Breast epithelium (tissue), 4 donors: ENCODE measurements around the gene TAF5L. TPM values are rescaled to one million over a fixed set of nuclear protein-coding genes. Genes with fewer than 3 reads are reported as not detected.

Experiments
- DNase-seq, 2 donors: peaks; one replicate each; pipeline ENCODE4 v3.0.0-alpha.2; 2019; ENCODE audit warnings: low spot score in 2 of 2
- H3K27ac ChIP-seq, 2 donors: fragments of 200-600 bp; sonication (generic) in 1 of 2; one replicate each; pipeline ENCODE4 v1.5.1; 2016 to 2019; ENCODE audit warnings: mild to moderate bottlenecking in 1 of 2
- H3K27me3 ChIP-seq, 2 donors: fragments of 200-600 bp; sonication (generic) in 1 of 2; one replicate each; pipeline versions ENCODE4 v1.5.1 to v1.6.0; 2017 to 2019; ENCODE audit warnings: control low read depth in 1 of 2, mild to moderate bottlenecking in 1 of 2
- H3K36me3 ChIP-seq: fragments of 200-600 bp; one replicate; pipeline ENCODE4 v1.5.1; 2019
- H3K4me1 ChIP-seq, 2 donors: fragments of 200-600 bp; sonication (generic); one replicate each; pipeline ENCODE4 v1.5.1; 2016 to 2019; ENCODE audit warnings: control low read depth in 1 of 2
- H3K4me3 ChIP-seq, 3 donors: fragments of 200-600 bp; sonication (generic); 1 replicate in 2 of 3; 2 replicates in 1 of 3; pipeline ENCODE4 v1.5.1; 2016 to 2019; ENCODE audit warnings: mild to moderate bottlenecking in 3 of 3, moderate library complexity in 2 of 3
- H3K9me3 ChIP-seq, 2 donors: fragments of 200-600 bp; sonication (generic) in 1 of 2; one replicate each; pipeline ENCODE4 v1.5.1; 2016 to 2019; ENCODE audit warnings: control low read depth in 1 of 2
- POLR2A ChIP-seq: fragments of 450-650 bp; IDR thresholded peaks from one replicate; pipeline ENCODE4 v1.6.1; 2016; ENCODE audit warnings: antibody characterized with exemption, mild to moderate bottlenecking, moderate library complexity
- POLR2AphosphoS5 ChIP-seq, 3 donors: sonication (generic); formaldehyde crosslinking; IDR thresholded peaks; one replicate each; pipeline ENCODE4 v1.6.1; 2017; ENCODE audit warnings: antibody characterized with exemption in 3 of 3
- intact Hi-C: fragments of 100-400 bp; cut with DNase I; formaldehyde crosslinking; loops from one replicate; pipeline ENCODE4 v1.15.1; 2023; ENCODE audit warnings: low total_unique reads
- total RNA-seq, 3 donors: library from RNA; depleted of rRNA; stranded (reverse); fragments of >200 nt; gene quantifications; one replicate each; pipeline ENCODE4 v1.1.0, GENCODE V29; 2016
- TF ChIP-seq, protein P1 (sequence below), 3 donors: fragments of 450-650 bp; IDR thresholded peaks; one replicate each; pipeline ENCODE4 v1.5.1; 2016 to 2017; ENCODE audit warnings: antibody characterized with exemption in 3 of 3, mild to moderate bottlenecking in 3 of 3, moderate library complexity in 3 of 3

Gene TAF5L
- total RNA-seq, 3 donors from 2014 or later, result 15.4 to 18.3 (median 16.3) TPM

DNA sequence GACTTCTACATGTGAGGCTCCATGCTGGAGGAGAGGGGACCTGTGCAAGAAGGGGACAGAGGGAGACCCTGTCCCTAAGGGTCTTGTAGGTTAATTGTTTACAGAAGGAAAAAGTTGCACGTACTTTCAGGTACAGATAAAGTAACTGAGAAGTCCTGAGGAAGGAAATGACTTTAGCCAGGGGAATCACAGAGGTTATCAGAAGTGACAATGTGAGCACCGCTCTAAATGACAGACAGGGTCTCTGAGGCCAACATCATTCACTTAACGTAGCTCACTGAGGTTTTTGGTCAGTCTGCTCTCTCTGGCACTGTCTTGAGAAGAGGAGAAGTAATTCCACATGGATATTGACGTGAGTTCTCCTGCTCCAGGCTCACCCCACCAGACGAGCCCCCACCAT lies 12.0 kb downstream of the TAF5L start:
- Histone ChIP-seq H3K36me3 (peaks cover 18% of the 10 kb centered on the region), H3K9me3 (no peaks in the 10 kb centered on the region), H3K4me3 (no peak overlapping the region), H3K27me3 (no peaks in the 10 kb centered on the region), H3K4me1 (no peaks in the 10 kb centered on the region), H3K27ac (no peak overlapping the region)
- intact Hi-C loops, result no loop called here
- DNase-seq, result no peak
- TF ChIP-seq, protein P1, sequence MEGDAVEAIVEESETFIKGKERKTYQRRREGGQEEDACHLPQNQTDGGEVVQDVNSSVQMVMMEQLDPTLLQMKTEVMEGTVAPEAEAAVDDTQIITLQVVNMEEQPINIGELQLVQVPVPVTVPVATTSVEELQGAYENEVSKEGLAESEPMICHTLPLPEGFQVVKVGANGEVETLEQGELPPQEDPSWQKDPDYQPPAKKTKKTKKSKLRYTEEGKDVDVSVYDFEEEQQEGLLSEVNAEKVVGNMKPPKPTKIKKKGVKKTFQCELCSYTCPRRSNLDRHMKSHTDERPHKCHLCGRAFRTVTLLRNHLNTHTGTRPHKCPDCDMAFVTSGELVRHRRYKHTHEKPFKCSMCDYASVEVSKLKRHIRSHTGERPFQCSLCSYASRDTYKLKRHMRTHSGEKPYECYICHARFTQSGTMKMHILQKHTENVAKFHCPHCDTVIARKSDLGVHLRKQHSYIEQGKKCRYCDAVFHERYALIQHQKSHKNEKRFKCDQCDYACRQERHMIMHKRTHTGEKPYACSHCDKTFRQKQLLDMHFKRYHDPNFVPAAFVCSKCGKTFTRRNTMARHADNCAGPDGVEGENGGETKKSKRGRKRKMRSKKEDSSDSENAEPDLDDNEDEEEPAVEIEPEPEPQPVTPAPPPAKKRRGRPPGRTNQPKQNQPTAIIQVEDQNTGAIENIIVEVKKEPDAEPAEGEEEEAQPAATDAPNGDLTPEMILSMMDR (IDR thresholded peaks at IDR 0.05), result no peak
- TF ChIP-seq POLR2A (no peak), POLR2AphosphoS5 (IDR thresholded peaks at IDR 0.05) (no peak)

DNA sequence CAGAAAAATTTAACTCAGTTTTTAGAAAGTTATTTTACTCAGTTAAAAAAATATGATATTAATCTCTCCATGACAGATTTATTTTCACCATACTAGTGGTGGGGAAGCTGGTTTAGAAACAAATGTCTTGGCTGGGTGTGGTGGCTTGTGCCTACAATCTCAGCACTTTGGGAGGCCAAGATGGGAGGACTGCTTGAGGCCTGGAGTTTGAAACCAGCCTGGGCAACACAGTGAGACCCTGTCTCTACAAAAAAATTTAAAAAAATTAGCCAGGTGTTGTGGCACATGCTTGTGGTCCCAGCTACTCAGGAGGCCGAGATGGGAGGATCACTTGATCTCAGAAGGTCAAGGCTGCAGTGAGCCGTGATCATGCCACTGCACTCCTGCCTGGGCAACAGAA lies 17.3 kb downstream of the TAF5L start:
- Histone ChIP-seq H3K9me3 (no peaks in the 10 kb centered on the region), H3K36me3 (peaks cover 19% of the 10 kb centered on the region), H3K27ac (no peak overlapping the region), H3K4me3 (no peak overlapping the region), H3K4me1 (no peaks in the 10 kb centered on the region), H3K27me3 (no peaks in the 10 kb centered on the region)
- DNase-seq, result no peak
- intact Hi-C loops, result no loop called here
- no peak for TF ChIP-seq POLR2A
- TF ChIP-seq, protein P1 (IDR thresholded peaks at IDR 0.05), result no peak
- TF ChIP-seq POLR2AphosphoS5 (IDR thresholded peaks at IDR 0.05), result no peak

DNA sequence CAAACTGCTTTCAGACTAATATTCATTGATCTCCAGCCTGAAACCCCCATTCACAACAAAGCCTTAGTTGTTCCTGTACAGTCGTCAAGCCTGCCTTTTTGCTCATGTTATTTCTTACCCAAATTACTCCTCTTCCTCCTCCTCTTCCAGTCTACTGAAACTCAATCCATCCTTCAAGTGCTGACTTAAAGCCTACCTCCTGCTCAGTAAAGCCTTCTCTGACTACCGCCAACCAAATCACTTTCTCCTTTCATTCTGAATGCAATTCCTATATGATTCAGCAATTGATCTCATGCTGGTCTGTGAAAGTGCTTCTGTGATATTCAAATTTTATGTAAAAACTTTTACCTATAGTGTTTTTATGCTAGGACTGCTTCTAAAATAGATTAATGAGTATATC lies 18.6 kb downstream of the TAF5L start:
- DNase-seq, result no peak
- TF ChIP-seq, protein P1 (IDR thresholded peaks at IDR 0.05), result no peak
- no peak for TF ChIP-seq POLR2AphosphoS5 (IDR thresholded peaks at IDR 0.05)

DNA sequence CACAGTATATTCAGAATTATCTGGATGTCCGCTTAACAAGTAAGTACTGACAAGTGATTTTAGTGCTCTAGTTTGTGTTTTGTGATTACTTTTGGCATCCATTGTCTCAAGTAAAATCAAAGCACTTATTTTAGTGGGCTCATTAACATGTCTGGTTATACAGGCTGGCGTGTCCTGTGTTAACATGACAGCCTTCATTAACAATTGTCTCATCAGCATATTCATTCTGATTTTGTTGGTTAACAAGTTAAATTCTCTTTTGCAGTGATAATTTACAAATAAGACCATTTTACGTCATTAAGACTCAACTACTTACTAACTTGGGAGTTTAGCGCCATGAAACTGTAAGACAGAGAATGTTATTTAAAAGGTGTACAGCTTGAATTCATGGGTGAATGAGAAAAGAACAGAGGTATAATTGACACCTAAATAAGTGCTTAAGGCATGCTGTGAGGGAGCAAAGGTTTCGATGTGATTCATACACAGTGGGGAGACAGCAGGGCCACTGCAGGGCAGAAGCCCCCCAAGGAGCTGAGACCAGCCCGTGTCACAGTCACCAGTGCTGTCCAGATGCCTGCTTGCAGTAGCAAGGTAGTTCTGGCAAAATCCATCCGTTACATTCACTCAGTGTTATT lies 22.4 kb downstream of the TAF5L start:
- Histone ChIP-seq H3K27me3 (no peaks in the 10 kb centered on the region), H3K4me1 (no peaks in the 10 kb centered on the region), H3K36me3 (no peaks in the 10 kb centered on the region), H3K27ac (no peak overlapping the region), H3K4me3 (no peak overlapping the region), H3K9me3 (no peaks in the 10 kb centered on the region)
- intact Hi-C loops, result no loop called here
- no peak for DNase-seq
- TF ChIP-seq, protein P1 (IDR thresholded peaks at IDR 0.05), result no peak
- TF ChIP-seq POLR2A (no peak), POLR2AphosphoS5 (IDR thresholded peaks at IDR 0.05) (no peak)

More for the DNA sequence above, 18.6 kb downstream of the TAF5L start:
- intact Hi-C loops, result no loop called here
- Histone ChIP-seq H3K4me3 (no peak overlapping the region), H3K9me3 (no peaks in the 10 kb centered on the region), H3K27ac (no peak overlapping the region), H3K27me3 (no peaks in the 10 kb centered on the region), H3K36me3 (peaks cover 15% of the 10 kb centered on the region), H3K4me1 (no peaks in the 10 kb centered on the region)

DNA sequence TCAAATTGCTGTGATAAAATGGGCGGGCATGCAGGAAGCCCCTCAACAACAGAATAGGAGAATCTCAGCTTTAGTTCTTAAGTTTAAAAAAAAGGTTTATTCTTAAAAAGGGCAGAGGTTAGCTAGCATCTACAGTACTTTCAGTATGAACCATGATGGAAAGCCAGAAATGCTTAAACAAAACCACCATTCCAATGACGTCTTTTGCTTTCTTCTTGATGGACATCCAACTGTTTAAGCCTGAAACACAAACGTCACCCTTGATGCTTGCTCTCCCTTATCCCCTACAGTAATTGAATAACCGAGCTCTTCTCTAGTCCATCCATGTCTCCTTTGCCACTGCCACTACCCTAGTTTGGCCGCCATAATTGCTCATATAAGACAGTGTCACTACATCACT lies 25.7 kb downstream of the TAF5L start:
- DNase-seq, result no peak
- no peaks in the 10 kb centered on the region for H3K36me3 ChIP-seq
- no peaks in the 10 kb centered on the region for H3K4me1 ChIP-seq
- no peak for TF ChIP-seq POLR2A
- no peak for TF ChIP-seq POLR2AphosphoS5 (IDR thresholded peaks at IDR 0.05)
- TF ChIP-seq, protein P1 (IDR thresholded peaks at IDR 0.05), result no peak
- no peak overlapping the region for H3K27ac ChIP-seq
- no peaks in the 10 kb centered on the region for H3K27me3 ChIP-seq
- H3K9me3 ChIP-seq, result no peaks in the 10 kb centered on the region
- no peak overlapping the region for H3K4me3 ChIP-seq
- intact Hi-C loops, result no loop called here
